ENCODE results near the gene ATAD2B. TPM values are rescaled to one million over a fixed set of nuclear protein-coding genes. Genes with fewer than 3 reads are reported as not detected.

The ATAD2B gene
- total and polyA plus RNA-seq, 2 donors: 12.1 to 22.5 TPM

DNA sequence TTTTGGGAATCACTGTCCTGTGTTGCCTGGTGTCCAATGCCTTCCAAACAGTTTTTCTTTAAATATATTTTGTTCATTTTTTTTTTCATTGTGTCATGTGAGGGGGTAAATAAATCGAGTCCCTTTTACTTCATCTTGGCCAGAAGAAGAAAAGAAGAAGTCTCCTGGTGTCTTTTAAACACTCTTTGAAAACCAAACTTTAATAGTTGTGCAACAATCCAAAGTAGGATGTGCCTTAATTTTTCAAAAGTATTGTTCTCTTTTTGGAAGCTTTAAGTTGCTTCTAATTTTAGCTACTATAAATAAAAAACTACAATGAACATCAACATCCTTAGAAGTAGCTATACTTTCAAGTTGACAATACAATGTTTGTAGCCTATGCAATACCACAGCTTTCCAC is 154.9 kb downstream of the ATAD2B start:
- H3K27me3 ChIP-seq (ENCODE audit: control insufficient read depth in 2 of 2, insufficient read depth in 1 of 2, low read length in 1 of 2): no peaks in the 10 kb centered on the region
- H3K4me3 ChIP-seq (ENCODE audit: low read length in 2 of 2): no peak overlapping the region
- no peak overlapping the region for H3K27ac ChIP-seq (ENCODE audit: low read depth in 1 of 2, low read length in 1 of 2)
- H3K9me3 ChIP-seq (ENCODE audit: control insufficient read depth in 2 of 2, insufficient read depth in 1 of 2, low read length in 1 of 2): no peaks in the 10 kb centered on the region
- H3K4me1 ChIP-seq (ENCODE audit: control insufficient read depth in 2 of 2, insufficient read depth in 2 of 2, low read length in 2 of 2): no peaks in the 10 kb centered on the region
- DNase-seq (ENCODE audit: low read depth in 6 of 9, low spot score in 9 of 9): no peak
- WGBS: 91% methylated on average over 1 of the region's 1 CpG
- peaks cover 16 to 30% of the 10 kb centered on the region in 2 donors for H3K36me3 ChIP-seq (ENCODE audit: control insufficient read depth in 2 of 2, insufficient read depth in 2 of 2, low read length in 1 of 2)

GRCh38 chr2:23769364-23769763 is 157.6 kb downstream of the ATAD2B start:
- no peak overlapping the region for H3K4me3 ChIP-seq (ENCODE audit: low read length in 2 of 2)
- 95% methylated on average over 5 of the region's 5 CpGs for WGBS
- no peak overlapping the region for H3K27ac ChIP-seq (ENCODE audit: low read depth in 1 of 2, low read length in 1 of 2)
- H3K27me3 ChIP-seq (ENCODE audit: control insufficient read depth in 2 of 2, insufficient read depth in 1 of 2, low read length in 1 of 2): no peaks in the 10 kb centered on the region
- DNase-seq (ENCODE audit: low read depth in 6 of 9, low spot score in 9 of 9): no peak
- peaks cover 16 to 29% of the 10 kb centered on the region in 2 donors for H3K36me3 ChIP-seq (ENCODE audit: control insufficient read depth in 2 of 2, insufficient read depth in 2 of 2, low read length in 1 of 2)
- no peaks in the 10 kb centered on the region for H3K4me1 ChIP-seq (ENCODE audit: control insufficient read depth in 2 of 2, insufficient read depth in 2 of 2, low read length in 2 of 2)
- H3K9me3 ChIP-seq (ENCODE audit: control insufficient read depth in 2 of 2, insufficient read depth in 1 of 2, low read length in 1 of 2): no peaks in the 10 kb centered on the region

GRCh38 chr2:23767876-23768621 is 158.9 kb downstream of the ATAD2B start:
- H3K27me3 ChIP-seq (ENCODE audit: control insufficient read depth in 2 of 2, insufficient read depth in 1 of 2, low read length in 1 of 2): no peaks in the 10 kb centered on the region
- no peak overlapping the region for H3K4me3 ChIP-seq (ENCODE audit: low read length in 2 of 2)
- H3K9me3 ChIP-seq (ENCODE audit: control insufficient read depth in 2 of 2, insufficient read depth in 1 of 2, low read length in 1 of 2): no peaks in the 10 kb centered on the region
- no peak overlapping the region for H3K27ac ChIP-seq (ENCODE audit: low read depth in 1 of 2, low read length in 1 of 2)
- H3K4me1 ChIP-seq (ENCODE audit: control insufficient read depth in 2 of 2, insufficient read depth in 2 of 2, low read length in 2 of 2): no peaks in the 10 kb centered on the region
- H3K36me3 ChIP-seq (ENCODE audit: control insufficient read depth in 2 of 2, insufficient read depth in 2 of 2, low read length in 1 of 2): peaks cover 12 to 27% of the 10 kb centered on the region in 2 donors
- WGBS: over 99% methylated on average over 5 of the region's 5 CpGs
- DNase-seq (ENCODE audit: low read depth in 6 of 9, low spot score in 9 of 9): no peak

- Histone ChIP-seq H3K9me3 (ENCODE audit: control insufficient read depth in 2 of 2, insufficient read depth in 1 of 2, low read length in 1 of 2) (no peaks in the 10 kb centered on the region), H3K27ac (ENCODE audit: low read depth in 1 of 2, low read length in 1 of 2) (no peak overlapping the region), H3K36me3 (ENCODE audit: control insufficient read depth in 2 of 2, insufficient read depth in 2 of 2, low read length in 1 of 2) (peaks cover 12 to 31% of the 10 kb centered on the region in 2 donors), H3K4me3 (ENCODE audit: low read length in 2 of 2) (no peak overlapping the region), H3K4me1 (ENCODE audit: control insufficient read depth in 2 of 2, insufficient read depth in 2 of 2, low read length in 2 of 2) (no peaks in the 10 kb centered on the region), H3K27me3 (ENCODE audit: control insufficient read depth in 2 of 2, insufficient read depth in 1 of 2, low read length in 1 of 2) (no peaks in the 10 kb centered on the region)
- WGBS: 90% methylated on average over 3 of the region's 3 CpGs
- DNase-seq (ENCODE audit: low read depth in 6 of 9, low spot score in 9 of 9): no peak
Measured at GRCh38 chr2:23762141-23762540, 164.8 kb downstream of the ATAD2B start.

- Histone ChIP-seq H3K36me3 (ENCODE audit: control insufficient read depth in 2 of 2, insufficient read depth in 2 of 2, low read length in 1 of 2) (peaks cover 12 to 36% of the 10 kb centered on the region in 2 donors), H3K4me3 (ENCODE audit: low read length in 2 of 2) (no peak overlapping the region), H3K4me1 (ENCODE audit: control insufficient read depth in 2 of 2, insufficient read depth in 2 of 2, low read length in 2 of 2) (no peaks in the 10 kb centered on the region), H3K27me3 (ENCODE audit: control insufficient read depth in 2 of 2, insufficient read depth in 1 of 2, low read length in 1 of 2) (no peaks in the 10 kb centered on the region), H3K9me3 (ENCODE audit: control insufficient read depth in 2 of 2, insufficient read depth in 1 of 2, low read length in 1 of 2) (no peaks in the 10 kb centered on the region), H3K27ac (ENCODE audit: low read depth in 1 of 2, low read length in 1 of 2) (no peak overlapping the region)
- DNase-seq (ENCODE audit: low read depth in 6 of 9, low spot score in 9 of 9): no peak
- 77% methylated on average over 1 of the region's 1 CpG for WGBS
Measured at GRCh38 chr2:23761638-23762037, 165.3 kb downstream of the ATAD2B start.

- Histone ChIP-seq H3K4me3 (ENCODE audit: low read length in 2 of 2) (no peak overlapping the region), H3K27ac (ENCODE audit: low read depth in 1 of 2, low read length in 1 of 2) (no peak overlapping the region), H3K36me3 (ENCODE audit: control insufficient read depth in 2 of 2, insufficient read depth in 2 of 2, low read length in 1 of 2) (peaks cover 12 to 37% of the 10 kb centered on the region in 2 donors), H3K4me1 (ENCODE audit: control insufficient read depth in 2 of 2, insufficient read depth in 2 of 2, low read length in 2 of 2) (no peaks in the 10 kb centered on the region), H3K27me3 (ENCODE audit: control insufficient read depth in 2 of 2, insufficient read depth in 1 of 2, low read length in 1 of 2) (no peaks in the 10 kb centered on the region), H3K9me3 (ENCODE audit: control insufficient read depth in 2 of 2, insufficient read depth in 1 of 2, low read length in 1 of 2) (no peaks in the 10 kb centered on the region)
- DNase-seq (ENCODE audit: low read depth in 6 of 9, low spot score in 9 of 9): peak in 1 of 9 donors; percentile 14
- 95% methylated on average over 4 of the region's 4 CpGs for WGBS
Measured at GRCh38 chr2:23760736-23761135, 166.2 kb downstream of the ATAD2B start.

- Histone ChIP-seq H3K27me3 (ENCODE audit: control insufficient read depth in 2 of 2, insufficient read depth in 1 of 2, low read length in 1 of 2) (no peaks in the 10 kb centered on the region), H3K9me3 (ENCODE audit: control insufficient read depth in 2 of 2, insufficient read depth in 1 of 2, low read length in 1 of 2) (no peaks in the 10 kb centered on the region), H3K27ac (ENCODE audit: low read depth in 1 of 2, low read length in 1 of 2) (no peak overlapping the region), H3K4me3 (ENCODE audit: low read length in 2 of 2) (no peak overlapping the region), H3K4me1 (ENCODE audit: control insufficient read depth in 2 of 2, insufficient read depth in 2 of 2, low read length in 2 of 2) (peaks cover 0 to 2% of the 10 kb centered on the region in 2 donors), H3K36me3 (ENCODE audit: control insufficient read depth in 2 of 2, insufficient read depth in 2 of 2, low read length in 1 of 2) (peaks cover 12 to 42% of the 10 kb centered on the region in 2 donors)
- no peak for DNase-seq (ENCODE audit: low read depth in 6 of 9, low spot score in 9 of 9)
- WGBS: 97% methylated on average over 6 of the region's 6 CpGs
Measured at GRCh38 chr2:23757686-23758433, 169.1 kb downstream of the ATAD2B start.

DNA sequence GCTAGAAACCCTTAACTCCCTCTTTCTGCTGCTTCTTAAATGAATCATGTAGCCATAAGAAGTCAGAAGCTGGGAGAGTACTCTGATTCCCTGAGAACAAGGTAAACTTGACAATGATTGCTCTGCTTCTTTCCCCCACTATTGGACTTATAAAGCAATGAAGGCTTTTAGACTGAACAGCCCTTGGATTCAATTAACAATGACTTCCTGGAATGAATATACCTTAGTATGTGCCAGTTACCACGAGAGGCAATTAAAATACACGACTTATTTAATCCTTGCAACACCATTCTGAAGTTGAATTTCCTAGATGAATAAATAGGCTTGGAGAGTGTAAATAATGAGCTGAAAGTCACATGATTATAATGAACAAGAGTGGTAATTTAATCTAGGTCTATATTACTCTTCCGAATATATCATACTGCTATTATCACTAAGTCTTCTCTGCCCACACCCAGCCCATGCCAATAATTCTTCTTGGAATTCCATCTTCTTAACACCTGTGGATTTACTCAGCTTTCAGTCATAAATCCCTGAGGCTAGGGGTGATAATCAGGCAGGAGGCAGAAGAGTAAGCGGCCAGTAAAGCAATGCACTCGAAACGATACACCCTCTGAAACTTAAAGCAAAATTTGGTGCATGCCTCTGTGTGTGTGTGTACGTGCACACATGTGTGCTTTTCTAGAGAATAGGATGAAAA is 170.2 kb downstream of the ATAD2B start:
- Histone ChIP-seq H3K27ac (ENCODE audit: low read depth in 1 of 2, low read length in 1 of 2) (no peak overlapping the region), H3K9me3 (ENCODE audit: control insufficient read depth in 2 of 2, insufficient read depth in 1 of 2, low read length in 1 of 2) (no peaks in the 10 kb centered on the region), H3K4me3 (ENCODE audit: low read length in 2 of 2) (no peak overlapping the region), H3K4me1 (ENCODE audit: control insufficient read depth in 2 of 2, insufficient read depth in 2 of 2, low read length in 2 of 2) (peaks cover 0 to 2% of the 10 kb centered on the region in 2 donors), H3K36me3 (ENCODE audit: control insufficient read depth in 2 of 2, insufficient read depth in 2 of 2, low read length in 1 of 2) (peaks cover 13 to 45% of the 10 kb centered on the region in 2 donors), H3K27me3 (ENCODE audit: control insufficient read depth in 2 of 2, insufficient read depth in 1 of 2, low read length in 1 of 2) (no peaks in the 10 kb centered on the region)
- no peak for DNase-seq (ENCODE audit: low read depth in 6 of 9, low spot score in 9 of 9)
- WGBS: 96% methylated on average over 7 of the region's 7 CpGs

- peak in 5 of 9 donors; percentile 5 to 41 (median 11) for DNase-seq (ENCODE audit: low read depth in 6 of 9, low spot score in 9 of 9)
- Histone ChIP-seq H3K27ac (ENCODE audit: low read depth in 1 of 2, low read length in 1 of 2) (no peak overlapping the region), H3K4me1 (ENCODE audit: control insufficient read depth in 2 of 2, insufficient read depth in 2 of 2, low read length in 2 of 2) (peaks cover 0 to 2% of the 10 kb centered on the region in 2 donors), H3K4me3 (ENCODE audit: low read length in 2 of 2) (no peak overlapping the region), H3K9me3 (ENCODE audit: control insufficient read depth in 2 of 2, insufficient read depth in 1 of 2, low read length in 1 of 2) (no peaks in the 10 kb centered on the region), H3K36me3 (ENCODE audit: control insufficient read depth in 2 of 2, insufficient read depth in 2 of 2, low read length in 1 of 2) (peaks cover 13 to 43% of the 10 kb centered on the region in 2 donors), H3K27me3 (ENCODE audit: control insufficient read depth in 2 of 2, insufficient read depth in 1 of 2, low read length in 1 of 2) (no peaks in the 10 kb centered on the region)
Measured at GRCh38 chr2:23754970-23755369, 172.0 kb downstream of the ATAD2B start.

Measured in thymus (tissue), 11 donors.